Central memory CD8-positive, alpha-beta T cell (primary cell): ENCODE data around the gene RASD2.
A peak's percentile ranks its signal among the peaks of the same experiment; 100 is the strongest.

ENCODE experiments used
- ATAC-seq: fragments of 150-1000 bp; cut with Tn5 transposase; replicated peaks from 2 replicates; pipeline ENCODE4 v1.10.0; 2022; ENCODE audit warnings: mild to moderate bottlenecking, moderate FRiP score, moderate number of reproducible peaks; ENCODE audit not compliant: poor library complexity, severe bottlenecking; ENCODE audit errors: extremely low read depth
- DNase-seq, 2 donors: peaks; one replicate each; pipeline ENCODE4 v3.0.0; 2021; ENCODE audit warnings: low spot score in 2 of 2
- H3K27ac Mint-ChIP-seq: one replicate; pipeline ENCODE4 v1.8.0; 2022; ENCODE audit warnings: low read depth, mild to moderate bottlenecking, moderate library complexity, mixed read lengths
- H3K27me3 Mint-ChIP-seq: one replicate; pipeline ENCODE4 v1.8.0; 2022; ENCODE audit warnings: mixed read lengths
- H3K36me3 Mint-ChIP-seq: one replicate; pipeline ENCODE4 v1.8.0; 2022; ENCODE audit warnings: mild to moderate bottlenecking, moderate library complexity, mixed read lengths; ENCODE audit not compliant: insufficient read depth
- H3K4me1 Mint-ChIP-seq: one replicate; pipeline ENCODE4 v1.8.0; 2022; ENCODE audit warnings: mixed read lengths
- H3K4me3 Mint-ChIP-seq: one replicate; pipeline ENCODE4 v1.8.0; 2022; ENCODE audit warnings: mild to moderate bottlenecking, moderate library complexity, mixed read lengths
- H3K9me3 Mint-ChIP-seq: one replicate; pipeline ENCODE4 v1.8.0; 2022; ENCODE audit warnings: mixed read lengths

The RASD2 gene

DNA sequence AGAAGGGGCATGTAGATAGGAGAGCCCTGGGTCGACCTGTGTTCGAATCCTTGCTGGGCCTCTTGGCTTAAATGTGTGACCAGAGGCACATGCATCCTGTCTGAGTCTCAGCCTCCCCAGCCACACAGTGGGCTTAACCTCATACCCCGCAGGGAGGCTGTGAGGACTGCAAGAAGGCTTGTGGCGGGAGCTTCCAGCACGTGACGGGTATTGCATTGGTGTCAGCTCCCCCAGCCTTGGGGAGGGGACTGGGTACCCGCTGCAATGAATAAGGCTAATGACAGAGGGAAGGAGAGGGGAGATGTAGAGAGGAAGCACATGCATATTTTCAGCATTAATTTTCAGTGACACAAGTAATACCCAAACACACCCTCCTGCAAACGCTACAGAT, 8.1 kb downstream of the RASD2 start:
- H3K4me3 Mint-ChIP-seq = no peak overlapping the region
- peaks cover 36% of the 10 kb centered on the region for H3K27me3 Mint-ChIP-seq
- H3K4me1 Mint-ChIP-seq = peaks cover 8% of the 10 kb centered on the region
- peaks cover 4% of the 10 kb centered on the region for H3K36me3 Mint-ChIP-seq
- no peak overlapping the region for H3K27ac Mint-ChIP-seq
- ATAC-seq (no peak), DNase-seq (no peak)
- no peaks in the 10 kb centered on the region for H3K9me3 Mint-ChIP-seq

DNA sequence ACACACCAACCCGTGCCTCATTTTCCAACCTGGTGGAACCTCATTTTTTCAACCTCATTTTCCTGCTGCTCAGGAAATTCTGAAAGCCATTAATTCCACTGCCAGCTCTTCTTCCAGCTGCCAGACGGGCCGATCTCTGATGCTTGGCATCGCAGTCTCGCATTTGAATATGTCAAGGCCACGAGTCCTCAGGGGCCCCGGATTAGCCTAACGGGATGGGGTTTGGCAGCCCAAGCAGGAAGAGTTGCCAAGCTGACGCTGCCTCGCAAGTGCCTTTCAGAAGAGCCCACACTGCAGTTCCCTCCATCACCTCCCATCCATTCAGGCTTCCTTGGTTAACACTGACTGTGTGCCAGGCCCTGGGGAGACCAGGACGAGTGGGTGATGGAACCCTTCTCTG, 8.7 kb downstream of the RASD2 start:
- H3K27ac Mint-ChIP-seq = no peak overlapping the region
- no peak overlapping the region for H3K4me3 Mint-ChIP-seq
- DNase-seq (no peak), ATAC-seq (no peak)
- H3K27me3 Mint-ChIP-seq = peaks cover 36% of the 10 kb centered on the region
- H3K4me1 Mint-ChIP-seq = peaks cover 8% of the 10 kb centered on the region
- H3K9me3 Mint-ChIP-seq = no peaks in the 10 kb centered on the region
- H3K36me3 Mint-ChIP-seq = peaks cover 4% of the 10 kb centered on the region

DNA sequence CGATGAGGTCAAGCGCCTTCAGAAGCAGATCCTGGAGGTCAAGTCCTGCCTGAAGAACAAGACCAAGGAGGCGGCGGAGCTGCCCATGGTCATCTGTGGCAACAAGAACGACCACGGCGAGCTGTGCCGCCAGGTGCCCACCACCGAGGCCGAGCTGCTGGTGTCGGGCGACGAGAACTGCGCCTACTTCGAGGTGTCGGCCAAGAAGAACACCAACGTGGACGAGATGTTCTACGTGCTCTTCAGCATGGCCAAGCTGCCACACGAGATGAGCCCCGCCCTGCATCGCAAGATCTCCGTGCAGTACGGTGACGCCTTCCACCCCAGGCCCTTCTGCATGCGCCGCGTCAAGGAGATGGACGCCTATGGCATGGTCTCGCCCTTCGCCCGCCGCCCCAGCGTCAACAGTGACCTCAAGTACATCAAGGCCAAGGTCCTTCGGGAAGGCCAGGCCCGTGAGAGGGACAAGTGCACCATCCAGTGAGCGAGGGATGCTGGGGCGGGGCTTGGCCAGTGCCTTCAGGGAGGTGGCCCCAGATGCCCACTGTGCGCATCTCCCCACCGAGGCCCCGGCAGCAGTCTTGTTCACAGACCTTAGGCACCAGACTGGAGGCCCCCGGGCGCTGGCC, 11.0 kb downstream of the RASD2 start:
- Mint-ChIP-seq H3K36me3 (peaks cover 2% of the 10 kb centered on the region), H3K27ac (no peak overlapping the region), H3K9me3 (no peaks in the 10 kb centered on the region), H3K4me1 (peaks cover 8% of the 10 kb centered on the region), H3K4me3 (no peak overlapping the region), H3K27me3 (peaks cover 32% of the 10 kb centered on the region)
- DNase-seq = no peak
- ATAC-seq = no peak

DNA sequence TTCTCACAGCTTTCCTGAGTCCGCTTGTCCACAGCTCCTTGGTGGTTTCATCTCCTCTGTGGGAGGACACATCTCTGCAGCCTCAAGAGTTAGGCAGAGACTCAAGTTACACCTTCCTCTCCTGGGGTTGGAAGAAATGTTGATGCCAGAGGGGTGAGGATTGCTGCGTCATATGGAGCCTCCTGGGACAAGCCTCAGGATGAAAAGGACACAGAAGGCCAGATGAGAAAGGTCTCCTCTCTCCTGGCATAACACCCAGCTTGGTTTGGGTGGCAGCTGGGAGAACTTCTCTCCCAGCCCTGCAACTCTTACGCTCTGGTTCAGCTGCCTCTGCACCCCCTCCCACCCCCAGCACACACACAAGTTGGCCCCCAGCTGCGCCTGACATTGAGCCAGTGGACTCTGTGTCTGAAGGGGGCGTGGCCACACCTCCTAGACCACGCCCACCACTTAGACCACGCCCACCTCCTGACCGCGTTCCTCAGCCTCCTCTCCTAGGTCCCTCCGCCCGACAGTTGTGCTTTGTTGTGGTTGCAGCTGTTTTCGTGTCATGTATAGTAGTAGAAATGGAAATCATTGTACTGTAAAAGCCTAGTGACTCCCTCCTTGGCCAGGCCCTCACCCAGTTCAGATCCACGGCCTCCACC, 11.7 kb downstream of the RASD2 start:
- no peak overlapping the region for H3K4me3 Mint-ChIP-seq

DNA sequence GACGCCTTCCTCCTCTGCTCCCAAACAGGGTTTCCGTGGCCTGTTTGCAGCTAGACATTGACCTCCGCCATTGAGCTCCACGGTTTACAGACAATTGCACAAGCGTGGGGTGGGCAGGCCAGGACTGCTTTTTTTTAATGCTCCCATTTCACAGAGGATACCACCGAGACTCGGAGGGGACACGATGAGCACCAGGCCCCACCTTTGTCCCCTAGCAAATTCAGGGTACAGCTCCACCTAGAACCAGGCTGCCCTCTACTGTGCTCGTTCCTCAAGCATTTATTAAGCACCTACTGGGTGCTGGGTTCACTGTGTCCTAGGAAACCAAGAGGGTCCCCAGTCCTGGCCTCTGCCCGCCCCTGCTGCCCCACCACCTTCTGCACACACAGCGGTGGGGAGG, 12.2 kb downstream of the RASD2 start:
- DNase-seq = no peak
- Mint-ChIP-seq H3K4me3 (no peak overlapping the region), H3K36me3 (peaks cover 2% of the 10 kb centered on the region), H3K27me3 (peaks cover 42% of the 10 kb centered on the region), H3K4me1 (peaks cover 8% of the 10 kb centered on the region), H3K9me3 (no peaks in the 10 kb centered on the region), H3K27ac (peak overlapping the region; percentile 67)
- ATAC-seq = no peak

More for the DNA sequence above, 11.7 kb downstream of the RASD2 start:
- H3K27ac Mint-ChIP-seq = peak overlapping the region; percentile 67
- peaks cover 2% of the 10 kb centered on the region for H3K36me3 Mint-ChIP-seq
- no peaks in the 10 kb centered on the region for H3K9me3 Mint-ChIP-seq
- ATAC-seq (peak; percentile 93), DNase-seq (peak; percentile 55 to 67)
- H3K27me3 Mint-ChIP-seq = peaks cover 37% of the 10 kb centered on the region
- H3K4me1 Mint-ChIP-seq = peaks cover 8% of the 10 kb centered on the region

DNA sequence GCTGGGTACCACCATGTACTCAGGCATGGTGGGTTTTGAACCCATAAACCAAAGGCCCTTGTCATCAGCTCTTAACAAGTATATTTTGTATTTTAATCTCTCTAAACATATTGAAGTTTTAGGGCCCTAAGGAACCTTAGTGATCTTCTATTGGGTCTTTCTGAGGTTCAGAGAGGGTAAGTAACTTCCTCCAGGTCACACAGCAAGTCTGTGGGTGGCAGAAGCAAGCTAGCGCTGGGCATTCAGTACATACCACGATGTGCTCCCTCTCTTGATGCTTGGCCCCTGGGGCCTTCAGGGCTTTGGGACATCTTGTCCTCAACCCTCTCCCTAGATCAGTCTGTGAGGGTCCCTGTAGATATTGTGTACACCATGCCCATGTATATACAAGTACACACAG, 12.7 kb downstream of the RASD2 start:
- no peaks in the 10 kb centered on the region for H3K9me3 Mint-ChIP-seq
- H3K27me3 Mint-ChIP-seq = peaks cover 47% of the 10 kb centered on the region
- ATAC-seq = no peak
- H3K27ac Mint-ChIP-seq = no peak overlapping the region
- H3K36me3 Mint-ChIP-seq = peaks cover 2% of the 10 kb centered on the region
- peaks cover 8% of the 10 kb centered on the region for H3K4me1 Mint-ChIP-seq
- DNase-seq = no peak
- no peak overlapping the region for H3K4me3 Mint-ChIP-seq

DNA sequence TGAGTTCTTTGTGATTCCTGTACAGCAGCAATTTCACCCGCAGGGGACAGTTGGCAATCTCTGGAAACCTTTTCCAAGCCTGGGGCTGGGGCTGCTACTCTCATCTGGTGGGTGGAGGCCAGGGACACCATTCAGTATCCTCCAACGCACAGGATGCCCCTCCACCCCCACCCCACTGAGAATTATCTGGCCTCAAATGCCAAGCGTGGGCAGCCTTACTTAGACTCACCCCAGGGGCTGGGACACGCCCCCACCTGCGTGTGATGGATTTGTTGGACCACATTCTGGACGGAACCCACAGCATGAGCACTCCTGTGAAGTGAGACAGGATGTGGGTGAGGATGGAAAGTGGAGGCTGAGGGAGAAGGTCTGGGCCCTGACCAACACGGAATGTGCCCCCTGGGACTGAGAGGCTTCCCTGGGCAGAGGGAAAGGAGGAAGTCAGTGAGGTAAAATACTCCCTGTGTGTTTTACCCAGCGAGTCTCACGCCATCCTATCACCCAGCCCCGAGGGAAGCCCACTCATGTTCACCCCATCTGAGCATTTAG, 13.7 kb downstream of the RASD2 start:
- peaks cover 2% of the 10 kb centered on the region for H3K36me3 Mint-ChIP-seq
- no peak overlapping the region for H3K4me3 Mint-ChIP-seq
- no peak for ATAC-seq
- no peak for DNase-seq
- H3K27ac Mint-ChIP-seq = no peak overlapping the region
- H3K27me3 Mint-ChIP-seq = peaks cover 51% of the 10 kb centered on the region
- H3K4me1 Mint-ChIP-seq = peaks cover 8% of the 10 kb centered on the region
- H3K9me3 Mint-ChIP-seq = no peaks in the 10 kb centered on the region

DNA sequence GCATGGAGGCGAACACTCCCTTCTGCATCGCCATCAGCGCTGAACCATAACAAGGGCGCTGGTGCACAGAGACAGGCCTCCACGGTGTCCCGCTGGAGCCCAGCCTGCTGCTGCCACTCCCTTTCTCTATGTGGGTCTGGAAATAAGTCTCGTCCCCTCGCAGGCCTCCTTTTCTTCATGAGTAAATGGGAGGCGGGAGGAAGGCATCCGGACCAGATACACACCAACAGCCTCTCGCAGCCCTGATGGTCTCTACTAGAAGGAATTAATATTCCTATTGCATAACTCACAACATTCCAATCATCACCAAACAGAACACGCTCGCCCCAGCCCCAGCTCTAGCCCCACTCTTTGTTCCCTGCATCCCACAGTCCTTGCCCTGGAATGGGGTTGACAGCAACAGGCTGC, 14.9 kb downstream of the RASD2 start:
- H3K36me3 Mint-ChIP-seq = peaks cover 2% of the 10 kb centered on the region
- peaks cover 62% of the 10 kb centered on the region for H3K27me3 Mint-ChIP-seq
- H3K9me3 Mint-ChIP-seq = no peaks in the 10 kb centered on the region
- ATAC-seq (no peak), DNase-seq (no peak)
- peaks cover 8% of the 10 kb centered on the region for H3K4me1 Mint-ChIP-seq
- no peak overlapping the region for H3K27ac Mint-ChIP-seq
- H3K4me3 Mint-ChIP-seq = no peak overlapping the region

DNA sequence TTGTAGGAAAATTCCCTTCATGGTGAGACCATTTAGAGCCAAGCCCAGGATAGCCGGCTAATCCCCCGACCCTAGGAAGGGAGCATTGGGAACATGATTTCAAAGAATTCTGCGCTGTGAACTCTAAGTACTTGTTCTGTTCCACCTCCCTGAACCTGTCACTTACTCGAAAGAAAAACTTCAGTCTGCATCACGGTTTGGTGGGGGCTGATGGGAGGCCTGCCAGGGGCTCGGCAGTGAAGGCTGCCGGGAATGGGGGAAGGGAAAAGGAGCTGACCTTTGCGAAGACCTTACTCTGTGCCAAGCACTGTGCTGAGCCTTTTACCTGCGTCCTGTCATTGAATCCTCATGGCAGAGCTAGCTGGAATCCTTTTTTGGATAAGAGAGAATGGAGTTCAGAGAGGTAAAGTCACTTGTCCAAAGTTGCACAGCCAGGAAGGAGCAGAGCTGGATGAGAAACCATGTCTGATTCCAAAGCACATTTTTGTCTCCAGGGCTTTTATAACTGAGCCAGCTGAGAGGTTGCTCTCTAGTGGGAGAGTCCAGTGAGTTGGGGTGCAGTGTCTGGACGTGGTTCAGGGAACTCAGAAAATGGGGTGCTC, 15.4 kb downstream of the RASD2 start:
- Mint-ChIP-seq H3K4me3 (no peak overlapping the region), H3K27me3 (peaks cover 67% of the 10 kb centered on the region), H3K27ac (no peak overlapping the region), H3K36me3 (peaks cover 2% of the 10 kb centered on the region), H3K9me3 (no peaks in the 10 kb centered on the region), H3K4me1 (peaks cover 8% of the 10 kb centered on the region)
- ATAC-seq (no peak), DNase-seq (no peak)

DNA sequence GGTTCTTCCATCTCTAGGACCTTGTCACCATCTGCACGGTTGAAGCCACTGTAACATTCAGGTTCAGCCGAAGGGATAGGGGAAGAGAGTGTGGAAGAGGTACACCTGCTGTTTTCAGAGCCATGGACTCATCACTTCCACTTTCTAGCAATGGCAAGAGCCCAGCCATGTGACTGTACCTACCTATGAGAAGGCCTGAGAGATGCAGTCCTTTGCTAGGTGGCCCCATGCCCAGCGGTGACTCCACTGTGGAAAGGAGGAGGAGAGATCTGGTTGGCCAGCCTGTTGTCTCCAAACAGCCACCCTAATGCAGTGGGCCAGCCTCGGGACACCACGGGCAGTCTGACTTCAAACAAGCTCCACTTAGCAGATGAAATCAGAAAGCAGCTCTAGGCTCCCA, 16.0 kb downstream of the RASD2 start:
- peaks cover 2% of the 10 kb centered on the region for H3K36me3 Mint-ChIP-seq
- peaks cover 74% of the 10 kb centered on the region for H3K27me3 Mint-ChIP-seq
- ATAC-seq = no peak
- H3K4me3 Mint-ChIP-seq = no peak overlapping the region
- no peak for DNase-seq
- no peak overlapping the region for H3K27ac Mint-ChIP-seq
- H3K4me1 Mint-ChIP-seq = peaks cover 8% of the 10 kb centered on the region
- H3K9me3 Mint-ChIP-seq = no peaks in the 10 kb centered on the region

DNA sequence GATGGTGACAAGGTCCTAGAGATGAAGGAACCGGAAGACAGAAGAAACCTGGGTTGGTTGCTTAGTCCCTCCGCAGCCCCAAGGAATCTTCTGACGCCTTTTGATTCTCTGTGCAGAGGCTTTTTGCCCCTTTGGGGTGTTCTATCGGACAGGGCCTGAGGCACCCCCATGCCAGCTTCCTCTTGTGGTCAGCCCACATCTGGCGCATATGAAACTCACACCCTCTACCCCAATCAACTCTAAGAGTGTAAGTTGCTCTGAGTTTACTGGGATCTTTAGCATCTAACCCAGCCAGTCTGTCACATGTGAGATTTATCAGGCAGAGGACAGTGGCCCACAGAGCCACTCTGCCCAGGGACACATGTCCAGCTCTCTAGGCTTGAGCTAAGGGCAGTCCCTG, 17.4 kb downstream of the RASD2 start:
- no peak for ATAC-seq
- H3K4me1 Mint-ChIP-seq = no peaks in the 10 kb centered on the region
- no peak for DNase-seq
- H3K27me3 Mint-ChIP-seq = peaks cover 87% of the 10 kb centered on the region
- no peak overlapping the region for H3K4me3 Mint-ChIP-seq
- H3K36me3 Mint-ChIP-seq = no peaks in the 10 kb centered on the region
- H3K9me3 Mint-ChIP-seq = no peaks in the 10 kb centered on the region
- H3K27ac Mint-ChIP-seq = no peak overlapping the region

DNA sequence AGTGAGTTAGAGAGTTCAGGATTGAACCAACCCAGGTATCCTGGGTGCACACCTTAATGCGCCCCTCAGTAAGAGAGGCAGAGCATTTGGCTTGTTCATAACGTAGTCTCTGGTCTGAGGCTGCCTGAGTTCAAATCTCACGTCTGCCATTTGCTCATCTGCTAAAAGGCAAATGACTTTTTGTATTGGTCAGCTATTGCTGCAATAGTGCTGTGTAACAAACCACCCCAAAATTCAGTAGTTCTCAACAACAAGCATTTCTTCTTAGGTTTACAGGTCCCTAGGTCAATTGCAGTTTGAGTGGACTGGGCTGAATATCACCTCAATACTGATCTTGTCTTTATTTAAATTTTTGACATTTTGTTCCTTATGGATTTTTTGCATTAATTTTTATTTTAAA, 18.1 kb downstream of the RASD2 start:
- Mint-ChIP-seq H3K9me3 (no peaks in the 10 kb centered on the region), H3K27ac (no peak overlapping the region), H3K4me1 (no peaks in the 10 kb centered on the region), H3K27me3 (peaks cover 89% of the 10 kb centered on the region), H3K4me3 (no peak overlapping the region), H3K36me3 (no peaks in the 10 kb centered on the region)
- ATAC-seq (no peak), DNase-seq (no peak)
